Hepatocyte (in vitro differentiated cells): ENCODE results near the gene TMEM106C. TPM values are rescaled to one million over a fixed set of nuclear protein-coding genes. Genes with fewer than 3 reads are reported as not detected.

Experiments used
- DNase-seq: peaks from one replicate; pipeline ENCODE4 v3.0.0-alpha.2; 2016; ENCODE audit warnings: low spot score
- H2AFZ ChIP-seq: fragments of 200-600 bp; sonication (generic); 2 replicates; pipeline ENCODE4 v1.6.0; 2016; ENCODE audit warnings: antibody characterized with exemption, mild to moderate bottlenecking
- H3K27ac ChIP-seq: fragments of 200-600 bp; sonication (generic); 2 replicates; pipeline ENCODE4 v1.5.1; 2016; ENCODE audit warnings: mild to moderate bottlenecking
- H3K27me3 ChIP-seq: fragments of 200-600 bp; sonication (generic); 2 replicates; pipeline ENCODE4 v1.6.1; 2016
- H3K36me3 ChIP-seq: fragments of 200-600 bp; sonication (generic); replicated peaks from 2 replicates; pipeline ENCODE4 v1.5.1; 2016; ENCODE audit warnings: low read depth; ENCODE audit not compliant: insufficient read depth
- H3K4me1 ChIP-seq: fragments of 200-600 bp; sonication (generic); 2 replicates; pipeline ENCODE4 v1.5.1; 2016; ENCODE audit warnings: mild to moderate bottlenecking, moderate library complexity; ENCODE audit not compliant: insufficient read depth
- H3K4me2 ChIP-seq: fragments of 200-600 bp; sonication (generic); 2 replicates; pipeline ENCODE4 v1.6.0; 2016
- H3K4me3 ChIP-seq: fragments of 200-600 bp; sonication (generic); 2 replicates; pipeline ENCODE4 v1.5.1; 2016; ENCODE audit warnings: mild to moderate bottlenecking
- H3K79me2 ChIP-seq: fragments of 200-600 bp; sonication (generic); 2 replicates; pipeline ENCODE4 v1.6.0; 2017; ENCODE audit warnings: mild to moderate bottlenecking
- H3K9me2 ChIP-seq: fragments of 200-600 bp; sonication (generic); replicated peaks from 2 replicates; pipeline ENCODE4 v1.6.0; 2017; ENCODE audit warnings: mild to moderate bottlenecking; ENCODE audit not compliant: insufficient read depth
- H3K9me3 ChIP-seq: fragments of 200-600 bp; sonication (generic); 2 replicates; pipeline ENCODE4 v1.5.1; 2016; ENCODE audit warnings: low read depth, mild to moderate bottlenecking
- H4K20me1 ChIP-seq: fragments of 200-600 bp; sonication (generic); 2 replicates; pipeline ENCODE4 v1.6.0; 2016; ENCODE audit warnings: mild to moderate bottlenecking; ENCODE audit not compliant: insufficient read depth, poor library complexity, severe bottlenecking
- CTCF ChIP-seq: fragments of 200-600 bp; sonication (generic); IDR thresholded peaks from 2 replicates; pipeline ENCODE4 v1.5.1; 2016; ENCODE audit warnings: antibody characterized with exemption, mild to moderate bottlenecking; ENCODE audit not compliant: poor library complexity
- EZH2 ChIP-seq: fragments of 200-600 bp; sonication (generic); IDR thresholded peaks from 2 replicates; pipeline ENCODE4 v1.6.1; 2016; ENCODE audit warnings: antibody characterized with exemption, mild to moderate bottlenecking, borderline replicate concordance
- EZH2phosphoT487 ChIP-seq: fragments of 200-600 bp; sonication (generic); IDR thresholded peaks from one replicate; pipeline ENCODE4 v1.6.1; 2018; ENCODE audit warnings: antibody characterized with exemption, mild to moderate bottlenecking, low read depth, moderate library complexity; ENCODE audit not compliant: unreplicated experiment, severe bottlenecking
- WGBS: methylation state at CpG from one replicate; pipeline ENCODE4 v1.1.6; 2016; ENCODE audit warnings: low lambda C conversion rate; ENCODE audit errors: missing lambda C conversion rate; 5-methylcytosine and 5-hydroxymethylcytosine counted together
- polyA plus RNA-seq: library from polyadenylated mRNA; unstranded; fragments of >200 nt; fragmentation: Nextera tagmentation; extraction: Ambion mirVana; gene quantifications from 2 replicates; pipeline ENCODE4 v1.2.1, GENCODE V29; 2016
- total RNA-seq: library from RNA; depleted of rRNA; stranded (reverse); fragments of >200 nt; gene quantifications from 2 replicates; pipeline ENCODE4 v1.2.3, GENCODE V29; 2014

TMEM106C gene
- total and polyA plus RNA-seq, 2 experiments from 2014 or later, result 101 to 113 TPM

GRCh38 chr12:47942614-47943225 is 20.7 kb upstream of the TMEM106C start:
- TF ChIP-seq CTCF (no peak), EZH2 (no peak), EZH2phosphoT487 (no peak)
- Histone ChIP-seq H3K4me1 (no peaks in the 10 kb centered on the region), H3K9me2 (no peaks in the 10 kb centered on the region), H4K20me1 (no peaks in the 10 kb centered on the region), H3K79me2 (no peaks in the 10 kb centered on the region), H3K9me3 (no peaks in the 10 kb centered on the region), H3K4me2 (no peak overlapping the region), H2AFZ (no peak overlapping the region), H3K27ac (no peak overlapping the region), H3K4me3 (no peak overlapping the region), H3K36me3 (no peaks in the 10 kb centered on the region), H3K27me3 (no peaks in the 10 kb centered on the region)
- WGBS, result 91% methylated on average over 25 of the region's 31 CpGs
- DNase-seq, result no peak

GRCh38 chr12:47943623-47944340 is 19.6 kb upstream of the TMEM106C start:
- Histone ChIP-seq H3K9me2 (no peaks in the 10 kb centered on the region), H3K9me3 (no peaks in the 10 kb centered on the region), H3K4me2 (no peak overlapping the region), H3K36me3 (no peaks in the 10 kb centered on the region), H3K4me1 (no peaks in the 10 kb centered on the region), H3K4me3 (no peak overlapping the region), H2AFZ (no peak overlapping the region), H3K27ac (no peak overlapping the region), H3K79me2 (no peaks in the 10 kb centered on the region), H4K20me1 (no peaks in the 10 kb centered on the region), H3K27me3 (no peaks in the 10 kb centered on the region)
- no peak for DNase-seq
- WGBS, result 81% methylated on average over 11 of the region's 12 CpGs
- TF ChIP-seq CTCF (no peak), EZH2 (no peak), EZH2phosphoT487 (no peak)

GRCh38 chr12:47944685-47945340 is 18.6 kb upstream of the TMEM106C start:
- no peak overlapping the region for H3K27ac ChIP-seq
- H3K9me2 ChIP-seq, result no peaks in the 10 kb centered on the region
- H3K4me3 ChIP-seq, result no peak overlapping the region
- no peak overlapping the region for H2AFZ ChIP-seq
- H3K79me2 ChIP-seq, result no peaks in the 10 kb centered on the region
- no peaks in the 10 kb centered on the region for H3K36me3 ChIP-seq
- H4K20me1 ChIP-seq, result no peaks in the 10 kb centered on the region
- TF ChIP-seq EZH2phosphoT487 (no peak), CTCF (no peak), EZH2 (no peak)
- 95% methylated on average over 6 of the region's 6 CpGs for WGBS
- no peaks in the 10 kb centered on the region for H3K4me1 ChIP-seq
- no peak for DNase-seq
- no peaks in the 10 kb centered on the region for H3K27me3 ChIP-seq
- no peaks in the 10 kb centered on the region for H3K9me3 ChIP-seq
- H3K4me2 ChIP-seq, result no peak overlapping the region
